Osteoblast (primary cell): ENCODE measurements around the gene PNPLA8. TPM values are rescaled to one million over a fixed set of nuclear protein-coding genes. Genes with fewer than 3 reads are reported as not detected.

Experiments
- DNase-seq: peaks from one replicate; pipeline ENCODE4 v3.0.0; 2011; ENCODE audit warnings: low spot score, mixed read lengths; ENCODE audit not compliant: insufficient read length; ENCODE audit errors: missing footprints
- H2AFZ ChIP-seq: 2 replicates; pipeline ENCODE4 v1.6.0; 2011; ENCODE audit warnings: mild to moderate bottlenecking, low read length
- H3K27ac ChIP-seq: 2 replicates; pipeline ENCODE4 v1.5.1; 2011; ENCODE audit warnings: mild to moderate bottlenecking, low read depth, low read length, moderate library complexity
- H3K27me3 ChIP-seq: 2 replicates; pipeline ENCODE4 v1.6.0; 2012; ENCODE audit warnings: mild to moderate bottlenecking, control low read depth, inconsistent platforms, low read length, moderate library complexity; ENCODE audit not compliant: insufficient read depth
- H3K36me3 ChIP-seq: 2 replicates; pipeline ENCODE4 v1.5.1; 2011; ENCODE audit warnings: mild to moderate bottlenecking, low read length, control low read depth, moderate library complexity; ENCODE audit not compliant: insufficient read depth
- H3K4me1 ChIP-seq: 2 replicates; pipeline ENCODE4 v1.5.1; 2011; ENCODE audit warnings: mild to moderate bottlenecking, low read length, control low read depth, moderate library complexity; ENCODE audit not compliant: insufficient read depth
- H3K4me2 ChIP-seq: 2 replicates; pipeline ENCODE4 v1.6.0; 2011; ENCODE audit warnings: mild to moderate bottlenecking, low read length; ENCODE audit not compliant: insufficient read depth
- H3K4me3 ChIP-seq: fragments of 200-600 bp; sonication (generic); 3 replicates; pipeline ENCODE4 v1.5.1; 2012; ENCODE audit warnings: mild to moderate bottlenecking, low read length, inconsistent platforms; ENCODE audit not compliant: insufficient read depth
- H3K79me2 ChIP-seq: 2 replicates; pipeline ENCODE4 v1.6.0; 2012; ENCODE audit warnings: mild to moderate bottlenecking, low read length, control low read depth, inconsistent platforms; ENCODE audit not compliant: insufficient read depth
- H3K9me3 ChIP-seq: 2 replicates; pipeline ENCODE4 v1.5.1; 2011; ENCODE audit warnings: low read depth, low read length, control low read depth
- H4K20me1 ChIP-seq: 2 replicates; pipeline ENCODE4 v1.6.0; 2012; ENCODE audit warnings: mild to moderate bottlenecking, low read length, control low read depth; ENCODE audit not compliant: insufficient read depth
- total RNA-seq: library from RNA; depleted of rRNA; stranded (reverse); fragments of >200 nt; gene quantifications from 2 replicates; pipeline ENCODE4 v1.2.3, GENCODE V29; 2012
- TF ChIP-seq, protein P1 (sequence below): IDR thresholded peaks from 2 replicates; pipeline ENCODE4 v1.5.1; 2011; ENCODE audit warnings: mild to moderate bottlenecking, low read depth, low read length, moderate library complexity; ENCODE audit errors: extremely low read depth

PNPLA8 gene
- total RNA-seq, 1 donor: 37.6 TPM

- H3K27ac ChIP-seq: no peak overlapping the region
- H2AFZ ChIP-seq: no peak overlapping the region
- H3K27me3 ChIP-seq: no peaks in the 10 kb centered on the region
- H3K79me2 ChIP-seq: no peaks in the 10 kb centered on the region
- H3K4me2 ChIP-seq: no peak overlapping the region
- H3K9me3 ChIP-seq: no peaks in the 10 kb centered on the region
- no peaks in the 10 kb centered on the region for H3K36me3 ChIP-seq
- H4K20me1 ChIP-seq: no peaks in the 10 kb centered on the region
- no peak overlapping the region for H3K4me3 ChIP-seq
- no peak for DNase-seq
- H3K4me1 ChIP-seq: peaks cover 6% of the 10 kb centered on the region
- TF ChIP-seq, protein P1, sequence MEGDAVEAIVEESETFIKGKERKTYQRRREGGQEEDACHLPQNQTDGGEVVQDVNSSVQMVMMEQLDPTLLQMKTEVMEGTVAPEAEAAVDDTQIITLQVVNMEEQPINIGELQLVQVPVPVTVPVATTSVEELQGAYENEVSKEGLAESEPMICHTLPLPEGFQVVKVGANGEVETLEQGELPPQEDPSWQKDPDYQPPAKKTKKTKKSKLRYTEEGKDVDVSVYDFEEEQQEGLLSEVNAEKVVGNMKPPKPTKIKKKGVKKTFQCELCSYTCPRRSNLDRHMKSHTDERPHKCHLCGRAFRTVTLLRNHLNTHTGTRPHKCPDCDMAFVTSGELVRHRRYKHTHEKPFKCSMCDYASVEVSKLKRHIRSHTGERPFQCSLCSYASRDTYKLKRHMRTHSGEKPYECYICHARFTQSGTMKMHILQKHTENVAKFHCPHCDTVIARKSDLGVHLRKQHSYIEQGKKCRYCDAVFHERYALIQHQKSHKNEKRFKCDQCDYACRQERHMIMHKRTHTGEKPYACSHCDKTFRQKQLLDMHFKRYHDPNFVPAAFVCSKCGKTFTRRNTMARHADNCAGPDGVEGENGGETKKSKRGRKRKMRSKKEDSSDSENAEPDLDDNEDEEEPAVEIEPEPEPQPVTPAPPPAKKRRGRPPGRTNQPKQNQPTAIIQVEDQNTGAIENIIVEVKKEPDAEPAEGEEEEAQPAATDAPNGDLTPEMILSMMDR: no peak
Measured at GRCh38 chr7:108463613-108464012, 62.3 kb downstream of the PNPLA8 start.

GRCh38 chr7:108461840-108462239 lies 64.1 kb downstream of the PNPLA8 start:
- DNase-seq: no peak
- TF ChIP-seq, protein P1: no peak
- no peaks in the 10 kb centered on the region for H4K20me1 ChIP-seq

GRCh38 chr7:108460964-108461363 lies 65.0 kb downstream of the PNPLA8 start:
- TF ChIP-seq, protein P1: no peak
- peak; percentile 50 for DNase-seq
- H3K4me1 ChIP-seq: peaks cover 6% of the 10 kb centered on the region

More at GRCh38 chr7:108461840-108462239, 64.1 kb downstream of the PNPLA8 start:
- no peak overlapping the region for H3K4me2 ChIP-seq
- H3K4me3 ChIP-seq: no peak overlapping the region
- H3K36me3 ChIP-seq: no peaks in the 10 kb centered on the region
- no peak overlapping the region for H3K27ac ChIP-seq
- H3K27me3 ChIP-seq: peaks cover 16% of the 10 kb centered on the region
- no peaks in the 10 kb centered on the region for H3K79me2 ChIP-seq
- H2AFZ ChIP-seq: no peak overlapping the region
- no peaks in the 10 kb centered on the region for H3K9me3 ChIP-seq
- H3K4me1 ChIP-seq: peaks cover 6% of the 10 kb centered on the region

DNA sequence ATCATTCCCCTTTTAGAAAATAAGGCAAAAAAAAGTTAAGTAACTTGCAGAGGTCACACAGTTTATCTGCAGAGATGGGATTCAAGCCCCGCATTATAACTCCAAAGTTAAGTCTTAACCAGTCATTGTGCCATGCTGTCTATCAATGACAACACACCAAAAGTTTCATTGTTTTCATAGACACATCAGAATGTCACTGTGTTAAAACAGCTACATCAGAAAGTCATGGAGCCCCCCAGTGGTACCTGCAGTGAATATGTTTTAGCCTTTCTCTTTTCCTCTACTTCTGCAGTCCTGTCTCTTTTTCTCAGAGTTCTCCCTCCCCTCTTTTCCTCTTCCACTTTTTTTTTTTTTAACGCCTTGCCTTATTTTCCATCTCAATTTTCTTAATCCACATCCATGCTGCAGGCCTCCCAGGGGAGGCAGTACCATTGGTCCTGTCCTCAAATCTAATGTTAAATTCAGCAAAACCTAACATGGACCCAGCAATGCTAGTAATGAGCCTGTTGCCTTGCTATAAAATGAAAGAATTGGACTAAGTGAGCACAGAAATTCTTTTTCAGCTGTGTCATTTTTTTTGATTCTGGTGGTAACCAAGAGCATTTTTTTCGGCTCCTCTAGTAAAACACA lies 65.9 kb downstream of the PNPLA8 start:
- H3K4me1 ChIP-seq: peaks cover 10% of the 10 kb centered on the region
- H3K9me3 ChIP-seq: no peaks in the 10 kb centered on the region
- H3K36me3 ChIP-seq: no peaks in the 10 kb centered on the region
- TF ChIP-seq, protein P1: peak; percentile 54
- H3K27ac ChIP-seq: no peak overlapping the region
- H3K79me2 ChIP-seq: no peaks in the 10 kb centered on the region
- peak overlapping the region; percentile 13 for H3K4me2 ChIP-seq
- no peak overlapping the region for H3K4me3 ChIP-seq
- DNase-seq: peak; percentile 69
- no peaks in the 10 kb centered on the region for H4K20me1 ChIP-seq
- no peak overlapping the region for H2AFZ ChIP-seq
- H3K27me3 ChIP-seq: peaks cover 28% of the 10 kb centered on the region

More at GRCh38 chr7:108460964-108461363, 65.0 kb downstream of the PNPLA8 start:
- no peaks in the 10 kb centered on the region for H3K9me3 ChIP-seq
- no peak overlapping the region for H2AFZ ChIP-seq
- no peaks in the 10 kb centered on the region for H4K20me1 ChIP-seq
- no peaks in the 10 kb centered on the region for H3K79me2 ChIP-seq
- H3K4me3 ChIP-seq: no peak overlapping the region
- no peaks in the 10 kb centered on the region for H3K36me3 ChIP-seq
- peaks cover 19% of the 10 kb centered on the region for H3K27me3 ChIP-seq
- H3K27ac ChIP-seq: no peak overlapping the region
- no peak overlapping the region for H3K4me2 ChIP-seq
